Inflammatory macrophage treated with lipopolysaccharide for 1 hour (primary cell): ENCODE measurements around the gene MYO3B.

Experiments used
- DNase-seq, 2 donors: peaks; one replicate each; pipeline ENCODE4 v3.0.0-alpha.2; 2020 to 2022

MYO3B gene

GRCh38 chr2:170177950-170178781 is at the start of gene MYO3B:
Gene MYO3B, plus strand, starts transcription at chr2:170178147. Its CDS starts 141 bp downstream, at chr2:170178288.
- DNase-seq, result no peak

GRCh38 chr2:170139276-170139967 is 38.5 kb upstream of the MYO3B start:
- DNase-seq, result no peak

GRCh38 chr2:170140561-170140960 is 37.4 kb upstream of the MYO3B start:
- DNase-seq, result no peak

- DNase-seq, result no peak
Measured at GRCh38 chr2:170141865-170142264, 36.1 kb upstream of the MYO3B start.

GRCh38 chr2:170142502-170142901 is 35.4 kb upstream of the MYO3B start:
- DNase-seq, result no peak

GRCh38 chr2:170143045-170143717 is 34.8 kb upstream of the MYO3B start:
- DNase-seq, result no peak

- DNase-seq, result no peak
Measured at GRCh38 chr2:170144761-170145160, 33.2 kb upstream of the MYO3B start.

- no peak for DNase-seq
Measured at GRCh38 chr2:170145191-170145590, 32.8 kb upstream of the MYO3B start.

GRCh38 chr2:170145675-170146432 is 32.1 kb upstream of the MYO3B start:
- DNase-seq, result peak; percentile 14 to 23

- peak in 1 of 2 donors; percentile 15 for DNase-seq
Measured at GRCh38 chr2:170146784-170147183, 31.2 kb upstream of the MYO3B start.

- DNase-seq, result no peak
Measured at GRCh38 chr2:170147576-170147975, 30.4 kb upstream of the MYO3B start.

GRCh38 chr2:170148161-170148560 is 29.8 kb upstream of the MYO3B start:
- DNase-seq, result no peak

- DNase-seq, result peak in 1 of 2 donors; percentile 5
Measured at GRCh38 chr2:170152421-170152820, 25.5 kb upstream of the MYO3B start.

- DNase-seq, result no peak
Measured at GRCh38 chr2:170155022-170155722, 22.8 kb upstream of the MYO3B start.

GRCh38 chr2:170155723-170156253 is 22.2 kb upstream of the MYO3B start:
- DNase-seq, result no peak

GRCh38 chr2:170156592-170156991 is 21.4 kb upstream of the MYO3B start:
- DNase-seq, result no peak

GRCh38 chr2:170157025-170157684 is 20.8 kb upstream of the MYO3B start:
- no peak for DNase-seq

GRCh38 chr2:170159060-170159459 is 18.9 kb upstream of the MYO3B start:
- DNase-seq, result no peak

- no peak for DNase-seq
Measured at GRCh38 chr2:170161516-170162270, 16.3 kb upstream of the MYO3B start.

GRCh38 chr2:170162271-170162632 is 15.7 kb upstream of the MYO3B start:
- DNase-seq, result no peak
